ENCODE measurements around the gene CLMN.

CLMN gene

DNA sequence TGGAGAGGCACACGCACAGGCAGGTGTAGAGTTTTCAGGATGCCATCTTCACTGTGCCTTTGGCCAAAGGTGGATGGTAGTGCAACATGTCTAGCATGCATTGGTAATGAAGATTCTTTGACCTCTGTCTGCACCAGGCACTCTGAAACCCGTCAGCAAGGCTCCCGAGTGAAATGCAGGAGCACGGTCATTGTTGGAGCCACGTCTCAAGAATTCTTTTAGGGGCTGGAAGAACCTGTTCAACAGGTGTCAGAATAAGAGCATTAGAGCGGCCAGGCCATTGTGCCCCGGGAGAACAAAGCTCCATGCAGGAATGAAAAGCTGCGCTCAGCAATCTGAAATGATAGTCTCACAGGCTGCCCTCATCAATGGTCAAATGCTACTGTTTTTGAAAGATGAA, 122.2 kb downstream of the CLMN start:
- Histone ChIP-seq H2BK15ac (replicated peaks; ENCODE audit: low read depth) (no peak overlapping the region), H3K9ac (ENCODE audit: low read length) (no peak overlapping the region), H3K27me3 (ENCODE audit: insufficient read depth, low read length, poor library complexity) (no peaks in the 10 kb centered on the region), H2BK5ac (ENCODE audit: low read length) (no peak overlapping the region), H4K8ac (ENCODE audit: low read depth, low read length) (no peak overlapping the region), H3K4me2 (ENCODE audit: low read length) (no peak overlapping the region), H3K18ac (ENCODE audit: low read length) (no peak overlapping the region), H3K23ac (ENCODE audit: low read length) (no peak overlapping the region), H3K56ac (ENCODE audit: low read length) (no peak overlapping the region), H3K27ac (ENCODE audit: low read depth, low read length) (no peak overlapping the region), H2BK120ac (ENCODE audit: low read depth, low read length) (no peak overlapping the region), H3K79me2 (ENCODE audit: control insufficient read depth, insufficient read depth, low read length) (no peaks in the 10 kb centered on the region), H2AK5ac (ENCODE audit: low read length) (no peak overlapping the region), H4K5ac (ENCODE audit: low read length) (no peak overlapping the region), H3K4ac (ENCODE audit: low read depth, low read length) (no peak overlapping the region), H3K4me1 (ENCODE audit: control insufficient read depth, low read depth, low read length) (no peaks in the 10 kb centered on the region), H3K79me1 (ENCODE audit: low read length) (no peaks in the 10 kb centered on the region), H3K36me3 (ENCODE audit: control insufficient read depth, insufficient read depth, low read length) (no peaks in the 10 kb centered on the region), H3K4me3 (ENCODE audit: low read length) (no peak overlapping the region)
- no CpG with 5 or more reads among the region's 8 CpGs for WGBS (ENCODE audit: extremely low coverage, insufficient coverage, low lambda C conversion rate)
- DNase-seq = peak; percentile 74

DNA sequence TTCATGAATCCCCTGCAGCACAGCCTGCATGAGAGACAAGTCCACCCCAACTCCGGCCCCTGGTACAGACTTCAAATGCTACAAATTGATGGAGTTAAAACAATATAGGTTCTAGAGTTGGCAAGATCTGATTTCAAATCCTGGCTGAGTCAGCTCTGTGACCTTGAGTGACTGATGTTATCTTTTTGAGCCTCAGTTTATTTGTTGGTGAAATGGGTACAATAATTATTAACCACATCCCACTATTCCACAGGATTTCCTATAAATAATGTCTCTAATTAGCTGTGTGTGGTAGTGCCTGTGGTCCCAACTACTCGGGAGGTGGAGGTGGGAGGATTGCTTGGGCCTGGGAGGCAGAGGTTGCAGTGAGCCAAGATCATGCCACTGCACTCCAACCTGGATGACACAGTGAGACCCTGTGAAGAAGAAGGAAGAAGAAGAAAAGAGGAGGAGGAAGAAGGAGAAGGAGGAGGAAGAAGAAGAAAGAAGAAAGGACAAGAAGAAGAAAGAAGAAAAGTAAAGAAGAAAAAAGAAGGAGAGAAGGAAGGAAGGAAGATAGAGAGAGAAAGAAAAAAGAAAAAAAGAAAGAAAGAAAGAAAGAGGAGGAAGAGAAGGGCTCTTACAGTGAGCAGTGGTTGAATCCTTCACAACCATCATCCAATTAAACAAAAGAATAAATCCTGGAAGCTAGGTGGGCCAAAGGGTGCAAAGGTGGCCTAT, 122.7 kb downstream of the CLMN start:
- H3K4ac ChIP-seq (ENCODE audit: low read depth, low read length) = no peak overlapping the region
- no peaks in the 10 kb centered on the region for H3K27me3 ChIP-seq (ENCODE audit: insufficient read depth, low read length, poor library complexity)
- no peak overlapping the region for H4K8ac ChIP-seq (ENCODE audit: low read depth, low read length)
- no peaks in the 10 kb centered on the region for H3K79me2 ChIP-seq (ENCODE audit: control insufficient read depth, insufficient read depth, low read length)
- H3K79me1 ChIP-seq (ENCODE audit: low read length) = no peaks in the 10 kb centered on the region
- no peaks in the 10 kb centered on the region for H3K36me3 ChIP-seq (ENCODE audit: control insufficient read depth, insufficient read depth, low read length)
- no peak overlapping the region for H3K56ac ChIP-seq (ENCODE audit: low read length)
- no peaks in the 10 kb centered on the region for H3K4me1 ChIP-seq (ENCODE audit: control insufficient read depth, low read depth, low read length)
- H3K18ac ChIP-seq (ENCODE audit: low read length) = no peak overlapping the region
- H3K23ac ChIP-seq (ENCODE audit: low read length) = no peak overlapping the region
- H3K4me2 ChIP-seq (ENCODE audit: low read length) = no peak overlapping the region
- WGBS (ENCODE audit: extremely low coverage, insufficient coverage, low lambda C conversion rate) = no CpG with 5 or more reads among the region's 2 CpGs
- H3K27ac ChIP-seq (ENCODE audit: low read depth, low read length) = no peak overlapping the region
- no peak overlapping the region for H2BK120ac ChIP-seq (ENCODE audit: low read depth, low read length)
- no peak overlapping the region for H3K9ac ChIP-seq (ENCODE audit: low read length)
- no peak for DNase-seq
- H4K5ac ChIP-seq (ENCODE audit: low read length) = no peak overlapping the region
- H2BK5ac ChIP-seq (ENCODE audit: low read length) = no peak overlapping the region
- H2AK5ac ChIP-seq (ENCODE audit: low read length) = no peak overlapping the region
- H2BK15ac ChIP-seq (replicated peaks; ENCODE audit: low read depth) = no peak overlapping the region
- H3K4me3 ChIP-seq (ENCODE audit: low read length) = no peak overlapping the region

DNA sequence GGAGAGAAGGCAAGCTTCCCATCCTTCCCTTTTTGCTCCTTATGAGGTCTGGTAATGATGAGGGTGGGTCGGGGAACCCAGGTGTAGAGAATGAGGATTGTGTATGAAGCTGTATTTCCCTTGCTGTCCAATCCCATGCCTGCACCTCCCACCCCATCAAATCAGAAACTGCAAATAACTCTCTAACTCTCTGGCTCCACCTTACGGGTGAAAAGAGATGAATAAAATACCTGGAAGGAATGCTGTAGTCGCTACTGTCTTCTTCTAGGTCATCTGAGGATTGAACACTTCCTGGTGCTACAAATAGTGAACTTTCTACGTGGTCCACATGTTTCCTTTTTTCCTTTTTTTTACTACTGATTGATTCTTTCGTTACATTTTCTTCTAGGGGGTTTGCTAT, 123.4 kb downstream of the CLMN start:
- Histone ChIP-seq H3K4me2 (ENCODE audit: low read length) (no peak overlapping the region), H3K27ac (ENCODE audit: low read depth, low read length) (no peak overlapping the region)
- DNase-seq = peak; percentile 70

DNA sequence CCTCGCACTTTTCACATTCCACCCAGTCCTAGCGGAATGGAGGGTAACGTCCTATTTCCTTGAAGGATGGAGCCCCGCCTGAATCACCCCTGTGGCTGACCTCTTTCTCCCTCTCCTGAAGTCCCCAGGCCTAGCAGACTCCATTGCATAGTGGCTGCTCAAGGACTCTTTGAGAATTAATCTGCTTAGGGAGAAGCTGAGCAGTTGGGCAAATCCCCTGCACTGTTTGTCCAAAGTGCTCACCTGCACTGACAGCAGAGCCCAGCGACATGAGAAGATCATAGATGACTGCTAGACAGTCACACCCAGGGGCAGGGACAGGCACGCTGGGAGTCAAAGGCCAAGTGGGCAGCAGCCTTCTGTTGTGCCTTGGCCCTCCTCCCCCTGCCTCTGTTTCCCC, 124.7 kb downstream of the CLMN start:
- Histone ChIP-seq H3K79me1 (ENCODE audit: low read length) (no peaks in the 10 kb centered on the region), H3K27ac (ENCODE audit: low read depth, low read length) (no peak overlapping the region), H3K4me2 (ENCODE audit: low read length) (no peak overlapping the region), H3K23ac (ENCODE audit: low read length) (no peak overlapping the region), H3K36me3 (ENCODE audit: control insufficient read depth, insufficient read depth, low read length) (no peaks in the 10 kb centered on the region), H3K4me1 (ENCODE audit: control insufficient read depth, low read depth, low read length) (no peaks in the 10 kb centered on the region), H3K9ac (ENCODE audit: low read length) (no peak overlapping the region), H3K18ac (ENCODE audit: low read length) (no peak overlapping the region), H4K8ac (ENCODE audit: low read depth, low read length) (no peak overlapping the region), H3K79me2 (ENCODE audit: control insufficient read depth, insufficient read depth, low read length) (no peaks in the 10 kb centered on the region), H2BK5ac (ENCODE audit: low read length) (no peak overlapping the region), H2AK5ac (ENCODE audit: low read length) (no peak overlapping the region), H3K27me3 (ENCODE audit: insufficient read depth, low read length, poor library complexity) (no peaks in the 10 kb centered on the region), H2BK15ac (replicated peaks; ENCODE audit: low read depth) (no peak overlapping the region), H3K4me3 (ENCODE audit: low read length) (no peak overlapping the region), H3K56ac (ENCODE audit: low read length) (no peak overlapping the region), H2BK120ac (ENCODE audit: low read depth, low read length) (no peak overlapping the region), H4K5ac (ENCODE audit: low read length) (no peak overlapping the region), H3K4ac (ENCODE audit: low read depth, low read length) (no peak overlapping the region)
- DNase-seq = no peak
- WGBS (ENCODE audit: extremely low coverage, insufficient coverage, low lambda C conversion rate) = no CpG with 5 or more reads among the region's 6 CpGs

More for the DNA sequence above, 123.4 kb downstream of the CLMN start:
- H3K4me3 ChIP-seq (ENCODE audit: low read length) = no peak overlapping the region
- H4K8ac ChIP-seq (ENCODE audit: low read depth, low read length) = no peak overlapping the region
- H3K4ac ChIP-seq (ENCODE audit: low read depth, low read length) = no peak overlapping the region
- no peaks in the 10 kb centered on the region for H3K79me2 ChIP-seq (ENCODE audit: control insufficient read depth, insufficient read depth, low read length)
- H3K4me1 ChIP-seq (ENCODE audit: control insufficient read depth, low read depth, low read length) = no peaks in the 10 kb centered on the region
- H2AK5ac ChIP-seq (ENCODE audit: low read length) = no peak overlapping the region
- no peaks in the 10 kb centered on the region for H3K27me3 ChIP-seq (ENCODE audit: insufficient read depth, low read length, poor library complexity)
- H3K18ac ChIP-seq (ENCODE audit: low read length) = no peak overlapping the region
- no CpG with 5 or more reads among the region's 5 CpGs for WGBS (ENCODE audit: extremely low coverage, insufficient coverage, low lambda C conversion rate)
- no peaks in the 10 kb centered on the region for H3K79me1 ChIP-seq (ENCODE audit: low read length)
- H2BK15ac ChIP-seq (replicated peaks; ENCODE audit: low read depth) = no peak overlapping the region
- H3K23ac ChIP-seq (ENCODE audit: low read length) = no peak overlapping the region
- no peaks in the 10 kb centered on the region for H3K36me3 ChIP-seq (ENCODE audit: control insufficient read depth, insufficient read depth, low read length)
- no peak overlapping the region for H4K5ac ChIP-seq (ENCODE audit: low read length)
- no peak overlapping the region for H2BK5ac ChIP-seq (ENCODE audit: low read length)
- H3K56ac ChIP-seq (ENCODE audit: low read length) = no peak overlapping the region
- no peak overlapping the region for H2BK120ac ChIP-seq (ENCODE audit: low read depth, low read length)
- no peak overlapping the region for H3K9ac ChIP-seq (ENCODE audit: low read length)

DNA sequence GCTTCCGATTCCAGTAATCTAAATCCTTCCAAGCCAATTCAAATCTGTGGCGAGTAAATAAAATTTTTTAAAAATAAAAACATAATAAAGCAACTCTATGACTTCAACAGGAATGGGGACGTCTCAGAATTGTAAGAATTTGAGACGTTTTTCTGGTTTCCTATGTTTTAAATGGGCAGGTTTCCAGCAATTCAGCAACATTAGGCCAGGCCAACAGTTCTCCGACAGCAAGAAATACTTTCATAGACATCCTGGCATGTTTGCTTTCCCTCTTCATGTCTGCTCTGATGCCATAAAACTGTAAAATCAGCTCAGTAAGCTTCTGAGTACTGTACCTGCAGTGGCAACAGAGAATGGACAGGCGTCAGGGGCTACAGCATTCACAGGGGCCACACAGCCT, 126.6 kb downstream of the CLMN start:
- Histone ChIP-seq H2AK5ac (ENCODE audit: low read length) (no peak overlapping the region), H3K18ac (ENCODE audit: low read length) (no peak overlapping the region), H3K23ac (ENCODE audit: low read length) (no peak overlapping the region), H3K4me2 (ENCODE audit: low read length) (no peak overlapping the region), H4K5ac (ENCODE audit: low read length) (no peak overlapping the region), H2BK120ac (ENCODE audit: low read depth, low read length) (no peak overlapping the region), H3K79me1 (ENCODE audit: low read length) (no peaks in the 10 kb centered on the region), H3K4me1 (ENCODE audit: control insufficient read depth, low read depth, low read length) (no peaks in the 10 kb centered on the region), H3K4ac (ENCODE audit: low read depth, low read length) (no peak overlapping the region), H2BK5ac (ENCODE audit: low read length) (no peak overlapping the region), H3K27me3 (ENCODE audit: insufficient read depth, low read length, poor library complexity) (no peaks in the 10 kb centered on the region), H3K36me3 (ENCODE audit: control insufficient read depth, insufficient read depth, low read length) (no peaks in the 10 kb centered on the region), H3K4me3 (ENCODE audit: low read length) (no peak overlapping the region), H2BK15ac (replicated peaks; ENCODE audit: low read depth) (no peak overlapping the region), H3K79me2 (ENCODE audit: control insufficient read depth, insufficient read depth, low read length) (no peaks in the 10 kb centered on the region), H3K27ac (ENCODE audit: low read depth, low read length) (no peak overlapping the region), H3K9ac (ENCODE audit: low read length) (no peak overlapping the region), H3K56ac (ENCODE audit: low read length) (no peak overlapping the region), H4K8ac (ENCODE audit: low read depth, low read length) (no peak overlapping the region)
- DNase-seq = no peak
- no CpG with 5 or more reads among the region's 6 CpGs for WGBS (ENCODE audit: extremely low coverage, insufficient coverage, low lambda C conversion rate)

DNA sequence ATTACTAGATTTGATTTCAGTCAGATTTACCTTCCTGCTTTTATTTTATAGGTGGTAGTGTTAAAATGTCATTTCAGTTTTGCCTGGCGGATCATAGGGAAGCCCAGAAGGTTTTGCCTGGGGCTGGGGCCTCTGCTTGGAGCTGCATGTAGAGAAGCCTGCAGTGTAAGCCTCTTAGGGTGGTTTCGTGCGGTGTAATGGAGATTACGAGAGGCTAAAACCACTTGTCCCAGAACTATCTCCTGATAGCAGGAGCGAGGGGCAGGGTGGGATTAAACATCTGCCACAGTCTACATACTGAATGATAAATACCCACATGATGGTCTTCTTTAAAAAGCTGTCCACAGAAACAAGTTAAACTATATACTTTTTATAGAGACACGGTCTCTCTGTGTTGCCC, 127.4 kb downstream of the CLMN start:
- H4K8ac ChIP-seq (ENCODE audit: low read depth, low read length) = no peak overlapping the region
- no peak overlapping the region for H2BK120ac ChIP-seq (ENCODE audit: low read depth, low read length)
- no peaks in the 10 kb centered on the region for H3K36me3 ChIP-seq (ENCODE audit: control insufficient read depth, insufficient read depth, low read length)
- no peak overlapping the region for H2BK15ac ChIP-seq (replicated peaks; ENCODE audit: low read depth)
- no peak overlapping the region for H3K9ac ChIP-seq (ENCODE audit: low read length)
- no peak overlapping the region for H3K18ac ChIP-seq (ENCODE audit: low read length)
- H3K79me1 ChIP-seq (ENCODE audit: low read length) = no peaks in the 10 kb centered on the region
- H3K4ac ChIP-seq (ENCODE audit: low read depth, low read length) = no peak overlapping the region
- no peaks in the 10 kb centered on the region for H3K4me1 ChIP-seq (ENCODE audit: control insufficient read depth, low read depth, low read length)
- no CpG with 5 or more reads among the region's 6 CpGs for WGBS (ENCODE audit: extremely low coverage, insufficient coverage, low lambda C conversion rate)
- H2BK5ac ChIP-seq (ENCODE audit: low read length) = no peak overlapping the region
- H3K27ac ChIP-seq (ENCODE audit: low read depth, low read length) = no peak overlapping the region
- no peak overlapping the region for H3K4me2 ChIP-seq (ENCODE audit: low read length)
- H3K23ac ChIP-seq (ENCODE audit: low read length) = no peak overlapping the region
- H3K4me3 ChIP-seq (ENCODE audit: low read length) = no peak overlapping the region
- DNase-seq = no peak
- no peak overlapping the region for H4K5ac ChIP-seq (ENCODE audit: low read length)
- H2AK5ac ChIP-seq (ENCODE audit: low read length) = no peak overlapping the region
- H3K79me2 ChIP-seq (ENCODE audit: control insufficient read depth, insufficient read depth, low read length) = no peaks in the 10 kb centered on the region
- H3K27me3 ChIP-seq (ENCODE audit: insufficient read depth, low read length, poor library complexity) = no peaks in the 10 kb centered on the region
- H3K56ac ChIP-seq (ENCODE audit: low read length) = no peak overlapping the region
